ENCODE measurements around the gene GOPC.

The GOPC gene

GRCh38 chr6:117514655-117515054 lies 87.7 kb downstream of the GOPC start:
- DNase-seq (ENCODE audit: low spot score) = no peak

DNA sequence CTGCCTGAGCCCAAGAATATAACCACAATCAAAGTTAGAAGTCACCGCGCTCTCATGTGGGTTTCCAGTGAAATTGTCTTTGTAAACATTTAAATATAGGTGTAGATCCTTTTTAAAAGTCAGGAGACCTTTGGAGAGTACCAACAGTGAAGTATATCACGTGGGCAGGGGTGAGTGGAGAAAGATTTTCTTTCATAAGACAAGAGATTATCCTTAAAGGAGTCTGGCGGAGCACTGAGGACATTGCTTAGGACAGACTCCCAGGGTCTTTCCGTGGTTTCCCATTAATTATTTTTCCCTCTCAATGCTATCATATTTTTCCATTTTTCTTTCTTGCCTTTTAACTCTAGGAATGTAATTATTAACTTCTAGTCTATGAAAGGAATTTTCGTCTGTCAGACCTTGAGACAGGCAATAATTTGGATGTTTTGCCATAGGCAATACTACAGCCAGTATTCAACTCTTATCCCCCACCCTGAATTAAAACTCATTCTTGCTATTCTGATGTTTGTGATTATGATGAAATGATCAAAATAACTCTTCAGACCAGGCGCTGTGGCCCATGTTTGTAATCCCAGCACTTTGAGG lies 88.4 kb downstream of the GOPC start:
- DNase-seq (ENCODE audit: low spot score) = no peak

- DNase-seq (ENCODE audit: low spot score) = no peak
Measured at GRCh38 chr6:117512987-117513573, 89.2 kb downstream of the GOPC start.

- no peak for DNase-seq (ENCODE audit: low spot score)
Measured at GRCh38 chr6:117512056-117512828, 90.1 kb downstream of the GOPC start.

Data from germinal center (tissue), 1 donor.